Measurements from ENCODE around the gene INPPL1.

INPPL1 gene

DNA sequence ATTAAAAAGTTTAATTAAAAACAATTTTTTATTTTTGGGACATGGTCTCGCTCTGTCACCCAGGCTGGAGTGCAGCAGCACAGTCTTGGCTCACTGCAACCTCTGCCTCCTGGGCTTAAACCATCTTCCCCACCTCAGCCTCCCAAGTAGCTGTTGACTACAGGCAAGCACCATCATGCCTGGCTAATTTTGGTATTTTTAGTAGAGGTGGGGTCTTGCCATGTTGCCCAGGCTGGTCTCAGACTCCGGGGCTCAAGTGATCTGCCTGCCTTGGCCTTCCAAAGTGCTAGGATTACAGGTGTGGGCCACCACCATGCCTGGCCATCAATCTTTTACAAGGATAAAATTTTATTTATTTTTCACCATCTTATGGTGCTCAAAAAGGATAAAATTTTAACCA is 62.7 kb downstream of the INPPL1 start:
- DNase-seq (ENCODE audit: low spot score), result no peak

All from ecto neural progenitor cell (in vitro differentiated cells).